ENCODE results near the gene SLITRK3.

DNA sequence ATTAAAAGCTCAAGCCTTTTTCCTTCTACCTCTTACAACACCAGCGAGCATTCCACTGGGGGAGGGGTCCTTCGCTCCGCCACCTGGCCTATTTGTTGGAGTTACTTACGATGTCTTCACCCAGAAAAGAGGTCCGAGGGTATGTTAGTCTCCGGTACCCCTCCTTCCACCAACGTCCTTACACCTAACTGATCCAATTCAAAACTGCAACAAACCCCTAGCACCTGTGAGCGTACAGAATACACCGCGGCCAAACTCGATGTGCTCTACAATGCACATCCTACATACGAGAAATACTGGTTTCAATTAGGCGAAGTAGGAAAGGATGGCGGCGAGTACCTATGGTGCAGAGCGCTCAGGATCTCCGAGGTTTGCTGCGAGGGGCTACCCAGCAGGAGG, 944 bp downstream of the SLITRK3 start:
- no peak for TF ChIP-seq CTCF (conservative IDR thresholded peaks at IDR 0.05; ENCODE audit: low read length)
- no peak for TF ChIP-seq EZH2phosphoT487 (IDR thresholded peaks at IDR 0.05; ENCODE audit: borderline replicate concordance, low read depth, low read length)
